HEK293T (cell line): Measurements from ENCODE around the gene CAPN5.

Source experiments
- CTBP1 ChIP-seq: fragments of 450-650 bp; IDR thresholded peaks from 2 replicates; pipeline ENCODE4 v1.6.1; 2016; ENCODE audit warnings: borderline replicate concordance
- FOXK2 ChIP-seq: fragments of 450-650 bp; IDR thresholded peaks from 2 replicates; pipeline ENCODE4 v1.6.1; 2016; ENCODE audit warnings: mild to moderate bottlenecking
- SP1 ChIP-seq: fragments of 450-650 bp; IDR thresholded peaks from 2 replicates; pipeline ENCODE4 v1.6.1; 2017

GRCh38 chr11:77173494-77173893 is 106.7 kb downstream of the CAPN5 start:
- no peak for TF ChIP-seq SP1
- no peak for TF ChIP-seq FOXK2
- TF ChIP-seq CTBP1 = no peak
